ENCODE results near the gene LUC7L2. TPM values are rescaled to one million over a fixed set of nuclear protein-coding genes. Genes with fewer than 3 reads are reported as not detected.

The LUC7L2 gene
- total RNA-seq, 1 experiment from 2014 or later = 74.2 TPM

- no peak for DNase-seq
- BruUV-seq (replicated peaks) = no TSS peak
- H3K9me3 Mint-ChIP-seq (ENCODE audit: unreplicated experiment) = no peaks in the 10 kb centered on the region
- H3K4me3 Mint-ChIP-seq (ENCODE audit: unreplicated experiment) = no peak overlapping the region
- TF ChIP-seq CTCF (IDR thresholded peaks at IDR 0.05; ENCODE audit: insufficient read depth in 1 of 2, low read depth in 1 of 2, low read length in 1 of 2, severe bottlenecking in 1 of 2, unreplicated experiment in 1 of 2) = no peak
- intact Hi-C loops (cut with micrococcal nuclease; ENCODE audit: unreplicated experiment) = no loop called here
- Histone ChIP-seq H3K4me1 (no peaks in the 10 kb centered on the region), H3K27me3 (replicated peaks; ENCODE audit: control insufficient read depth, insufficient read depth, low read length) (no peaks in the 10 kb centered on the region), H3K36me3 (ENCODE audit: control insufficient read depth, insufficient read depth, low read length) (peaks cover 2% of the 10 kb centered on the region), H3K9me3 (no peaks in the 10 kb centered on the region), H3K4me3 (ENCODE audit: low read depth, low read length) (no peak overlapping the region)
- no peaks in the 10 kb centered on the region for H3K27me3 Mint-ChIP-seq (ENCODE audit: insufficient read depth, unreplicated experiment)
- no peak overlapping the region for H3K27ac Mint-ChIP-seq (ENCODE audit: unreplicated experiment)
- peaks cover 38% of the 10 kb centered on the region for H3K36me3 Mint-ChIP-seq (ENCODE audit: insufficient read depth, unreplicated experiment)
- peaks cover 16% of the 10 kb centered on the region for H3K4me1 Mint-ChIP-seq (ENCODE audit: low read depth, unreplicated experiment)
- CTCF ChIA-PET = no interaction called here
- POLR2A ChIA-PET = no interaction called here
These were observed 5.6 kb downstream of the LUC7L2 start for GRCh38 chr7:139365336-139365735.

GRCh38 chr7:139366400-139366799, 6.7 kb downstream of the LUC7L2 start:
- Mint-ChIP-seq H3K9me3 (ENCODE audit: unreplicated experiment) (no peaks in the 10 kb centered on the region), H3K4me1 (ENCODE audit: low read depth, unreplicated experiment) (peaks cover 12% of the 10 kb centered on the region), H3K27ac (ENCODE audit: unreplicated experiment) (no peak overlapping the region), H3K4me3 (ENCODE audit: unreplicated experiment) (no peak overlapping the region), H3K36me3 (ENCODE audit: insufficient read depth, unreplicated experiment) (peaks cover 31% of the 10 kb centered on the region), H3K27me3 (ENCODE audit: insufficient read depth, unreplicated experiment) (no peaks in the 10 kb centered on the region)
- Histone ChIP-seq H3K36me3 (ENCODE audit: control insufficient read depth, insufficient read depth, low read length) (peaks cover 2% of the 10 kb centered on the region), H3K4me3 (ENCODE audit: low read depth, low read length) (no peak overlapping the region), H3K27me3 (replicated peaks; ENCODE audit: control insufficient read depth, insufficient read depth, low read length) (no peaks in the 10 kb centered on the region), H3K9me3 (no peaks in the 10 kb centered on the region), H3K4me1 (no peaks in the 10 kb centered on the region)
- no peak for TF ChIP-seq CTCF (IDR thresholded peaks at IDR 0.05; ENCODE audit: insufficient read depth in 1 of 2, low read depth in 1 of 2, low read length in 1 of 2, severe bottlenecking in 1 of 2, unreplicated experiment in 1 of 2)
- BruUV-seq (replicated peaks) = no TSS peak
- intact Hi-C loops (cut with micrococcal nuclease; ENCODE audit: unreplicated experiment) = no loop called here
- DNase-seq = no peak
- POLR2A ChIA-PET = no interaction called here
- CTCF ChIA-PET = no interaction called here

GRCh38 chr7:139367438-139368155, 7.9 kb downstream of the LUC7L2 start:
- TF ChIP-seq CTCF (IDR thresholded peaks at IDR 0.05; ENCODE audit: insufficient read depth in 1 of 2, low read depth in 1 of 2, low read length in 1 of 2, severe bottlenecking in 1 of 2, unreplicated experiment in 1 of 2) = no peak
- Mint-ChIP-seq H3K4me3 (ENCODE audit: unreplicated experiment) (no peak overlapping the region), H3K4me1 (ENCODE audit: low read depth, unreplicated experiment) (peaks cover 19% of the 10 kb centered on the region), H3K9me3 (ENCODE audit: unreplicated experiment) (no peaks in the 10 kb centered on the region), H3K36me3 (ENCODE audit: insufficient read depth, unreplicated experiment) (peaks cover 26% of the 10 kb centered on the region), H3K27ac (ENCODE audit: unreplicated experiment) (no peak overlapping the region), H3K27me3 (ENCODE audit: insufficient read depth, unreplicated experiment) (no peaks in the 10 kb centered on the region)
- no peaks in the 10 kb centered on the region for H3K9me3 ChIP-seq
- H3K4me1 ChIP-seq = no peaks in the 10 kb centered on the region
- intact Hi-C loops (cut with micrococcal nuclease; ENCODE audit: unreplicated experiment) = no loop called here
- CTCF ChIA-PET = no interaction called here
- no peak for DNase-seq
- POLR2A ChIA-PET = no interaction called here
- H3K4me3 ChIP-seq (ENCODE audit: low read depth, low read length) = no peak overlapping the region
- peaks cover 2% of the 10 kb centered on the region for H3K36me3 ChIP-seq (ENCODE audit: control insufficient read depth, insufficient read depth, low read length)
- H3K27me3 ChIP-seq (replicated peaks; ENCODE audit: control insufficient read depth, insufficient read depth, low read length) = no peaks in the 10 kb centered on the region
- BruUV-seq (replicated peaks) = no TSS peak

Measured in Caco-2 (cell line).